HepG2 (cell line): ENCODE data around the gene LAMTOR2. TPM values are rescaled to one million over a fixed set of nuclear protein-coding genes. Genes with fewer than 3 reads are reported as not detected.

Experiments
- AHR ChIP-seq: IDR thresholded peaks from 2 replicates; pipeline ENCODE4 v1.6.1; 2018; ENCODE audit warnings: missing genetic modification reagents, missing compliant biosample characterization
- CHD4 ChIP-seq: fragments of 200-600 bp; sonication (generic); IDR thresholded peaks from 2 replicates; pipeline ENCODE4 v1.7.0; 2017; ENCODE audit warnings: mild to moderate bottlenecking, low read length, borderline replicate concordance
- CREBL2 ChIP-seq: sonication (generic); formaldehyde crosslinking; IDR thresholded peaks from 2 replicates; pipeline ENCODE4 v1.8.1; 2023; ENCODE audit warnings: missing genetic modification reagents, mild to moderate bottlenecking, borderline replicate concordance
- FIP1L1 ChIP-seq: fragments of 200-400 bp; formaldehyde crosslinking; IDR thresholded peaks from 2 replicates; pipeline ENCODE4 v1.6.1; 2018; ENCODE audit warnings: low read depth, mild to moderate bottlenecking, low read length, moderate library complexity, borderline replicate concordance; ENCODE audit not compliant: insufficient read depth
- GABPA ChIP-seq, 2 experiments: IDR thresholded peaks; 2 replicates each; pipeline ENCODE4 v1.6.1; 2011 to 2016; ENCODE audit warnings: low read depth in 2 of 2, low read length in 1 of 2, missing biosample characterization in 1 of 2, missing genetic modification characterization in 1 of 2
- HOXA5 ChIP-seq: sonication (generic); formaldehyde crosslinking; IDR thresholded peaks from 2 replicates; pipeline ENCODE4 v1.4.0; 2020; ENCODE audit warnings: missing genetic modification reagents
- MEIS1 ChIP-seq: sonication (generic); formaldehyde crosslinking; IDR thresholded peaks from 2 replicates; pipeline ENCODE4 v1.9.0; 2021; ENCODE audit warnings: mild to moderate bottlenecking, missing genetic modification reagents, moderate library complexity, borderline replicate concordance
- MXD4 ChIP-seq: IDR thresholded peaks from 2 replicates; pipeline ENCODE4 v1.6.1; 2016; ENCODE audit warnings: mild to moderate bottlenecking, missing biosample characterization, missing genetic modification reagents
- RORA ChIP-seq: sonication (generic); formaldehyde crosslinking; IDR thresholded peaks from 2 replicates; pipeline ENCODE4 v1.5.0; 2020; ENCODE audit warnings: mild to moderate bottlenecking, missing genetic modification reagents, moderate library complexity
- SALL1 ChIP-seq: sonication (generic); formaldehyde crosslinking; IDR thresholded peaks from 2 replicates; pipeline ENCODE4 v1.8.0; 2022; ENCODE audit warnings: mild to moderate bottlenecking, missing genetic modification reagents
- SKI ChIP-seq: fragments of 450-650 bp; IDR thresholded peaks from one replicate; pipeline ENCODE4 v1.6.1; 2018; ENCODE audit warnings: mild to moderate bottlenecking; ENCODE audit not compliant: partially characterized antibody
- SP1 ChIP-seq, 2 experiments: fragments of 450-650 bp in 1 of 2; sonication (generic) in 1 of 2; formaldehyde crosslinking in 1 of 2; IDR thresholded peaks; 2 replicates each; pipeline versions ENCODE4 v1.4.0 to v1.6.1; 2016 to 2020; ENCODE audit warnings: missing genetic modification reagents in 1 of 2
- ZKSCAN5 ChIP-seq: sonication (generic); formaldehyde crosslinking; IDR thresholded peaks from 2 replicates; pipeline ENCODE4 v1.5.1; 2020; ENCODE audit warnings: mild to moderate bottlenecking, missing genetic modification reagents
- ZMAT3 ChIP-seq: sonication (generic); formaldehyde crosslinking; conservative IDR thresholded peaks from 2 replicates; pipeline ENCODE4 v1.7.0; 2021; ENCODE audit warnings: missing genetic modification reagents
- ZNF12 ChIP-seq: sonication (generic); formaldehyde crosslinking; IDR thresholded peaks from 2 replicates; pipeline ENCODE4 v1.5.0; 2020; ENCODE audit warnings: missing genetic modification reagents
- ZNF253 ChIP-seq: sonication (generic); formaldehyde crosslinking; IDR thresholded peaks from 2 replicates; pipeline ENCODE4 v1.8.0; 2022; ENCODE audit warnings: mild to moderate bottlenecking, missing genetic modification reagents, borderline replicate concordance
- ZNF264 ChIP-seq: sonication (generic); formaldehyde crosslinking; IDR thresholded peaks from 2 replicates; pipeline ENCODE4 v1.4.0; 2020; ENCODE audit warnings: missing genetic modification reagents
- ZNF296 ChIP-seq: sonication (generic); formaldehyde crosslinking; conservative IDR thresholded peaks from 2 replicates; pipeline ENCODE4 v1.5.0; 2020; ENCODE audit warnings: mild to moderate bottlenecking, missing genetic modification reagents
- ZNF782 ChIP-seq: sonication (generic); formaldehyde crosslinking; IDR thresholded peaks from 2 replicates; pipeline ENCODE4 v1.4.0; 2020; ENCODE audit warnings: missing genetic modification reagents, mild to moderate bottlenecking, borderline replicate concordance
- ZSCAN29 ChIP-seq: sonication (generic); formaldehyde crosslinking; conservative IDR thresholded peaks from 2 replicates; pipeline ENCODE4 v1.4.0; 2020; ENCODE audit warnings: mild to moderate bottlenecking, missing genetic modification reagents
- polyA plus RNA-seq, 8 experiments: library from polyadenylated mRNA; depleted of rRNA in 3 of 8; stranded (reverse) in 7 of 8; unstranded in 1 of 8; fragments of >200 nt; fragmentation: Illumina TruSeq in 4 of 8; extraction: Trizol in 4 of 8; gene quantifications; 2 replicates each; pipeline versions ENCODE4 v1.2.1 to v1.2.3, GENCODE V29; 2011 to 2016; ENCODE audit warnings: low read depth in 4 of 8, missing spikeins in 1 of 8, mixed read lengths in 1 of 8; ENCODE audit not compliant: insufficient read depth in 1 of 8
- total RNA-seq, 5 experiments: library from RNA; depleted of rRNA; stranded (reverse); fragments of >200 nt; fragmentation: Illumina TruSeq; extraction: Trizol; gene quantifications; 2 replicates each; pipeline ENCODE4 v1.2.3, GENCODE V29; 2016; ENCODE audit warnings: low read depth in 1 of 5
- TF ChIP-seq, protein P1 (sequence below): IDR thresholded peaks from 2 replicates; pipeline ENCODE4 v1.6.1; 2016; ENCODE audit warnings: missing biosample characterization, missing genetic modification reagents, low read depth
- TF ChIP-seq, protein P2 (sequence below): IDR thresholded peaks from 2 replicates; pipeline ENCODE4 v1.6.1; 2018; ENCODE audit warnings: missing genetic modification reagents, mild to moderate bottlenecking, missing compliant biosample characterization
- TF ChIP-seq, protein P3 (sequence below): IDR thresholded peaks from 2 replicates; pipeline ENCODE4 v1.6.1; 2016; ENCODE audit warnings: missing genetic modification reagents, missing compliant biosample characterization

The LAMTOR2 gene
- total and polyA plus RNA-seq, 2 of the 13 experiments (the other 11 are each of a cell fraction or from before 2014, with no cell fraction given), result 36.5 to 66.4 TPM

DNA sequence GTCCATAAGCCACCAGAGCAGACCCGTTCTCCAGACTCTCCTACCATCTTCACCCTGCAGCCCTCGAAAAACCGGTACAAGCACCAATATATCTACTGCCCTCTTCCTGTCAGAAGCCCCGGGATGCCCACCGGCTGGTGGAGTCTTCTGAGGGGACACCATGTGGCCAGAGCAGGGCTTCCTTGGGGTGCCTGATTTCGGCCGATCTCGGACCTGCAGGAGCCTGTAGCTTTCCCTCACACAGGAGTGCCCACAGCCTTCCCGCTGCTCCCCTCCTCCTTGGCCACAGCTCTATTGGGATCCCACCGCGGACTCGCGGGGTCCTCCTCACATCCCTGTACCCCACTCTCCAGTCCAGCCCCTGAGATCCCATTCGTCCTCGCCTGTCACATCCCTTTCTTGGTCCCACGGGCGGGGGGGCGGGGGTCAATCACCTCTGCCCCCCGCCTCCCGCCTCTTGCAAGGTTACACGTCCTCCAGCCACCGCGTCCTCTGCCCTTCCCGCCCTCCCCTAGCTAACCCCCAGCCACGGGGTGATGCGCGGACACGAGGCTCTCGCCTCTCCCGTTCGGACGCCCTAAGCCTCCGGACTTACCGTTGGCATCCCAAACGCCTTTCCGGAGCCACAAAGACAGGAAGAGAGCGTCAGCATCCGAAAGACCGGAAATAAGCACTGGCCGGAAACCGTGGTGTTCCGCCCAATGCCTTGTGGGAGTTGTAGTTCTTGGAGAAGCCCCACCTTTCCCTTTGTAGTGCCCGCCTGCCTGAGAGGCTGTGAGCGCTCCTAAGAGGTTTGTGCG lies 34.1 kb upstream of the LAMTOR2 start, which contains the start of gene SSR2 (continued):
- TF ChIP-seq, protein P1, sequence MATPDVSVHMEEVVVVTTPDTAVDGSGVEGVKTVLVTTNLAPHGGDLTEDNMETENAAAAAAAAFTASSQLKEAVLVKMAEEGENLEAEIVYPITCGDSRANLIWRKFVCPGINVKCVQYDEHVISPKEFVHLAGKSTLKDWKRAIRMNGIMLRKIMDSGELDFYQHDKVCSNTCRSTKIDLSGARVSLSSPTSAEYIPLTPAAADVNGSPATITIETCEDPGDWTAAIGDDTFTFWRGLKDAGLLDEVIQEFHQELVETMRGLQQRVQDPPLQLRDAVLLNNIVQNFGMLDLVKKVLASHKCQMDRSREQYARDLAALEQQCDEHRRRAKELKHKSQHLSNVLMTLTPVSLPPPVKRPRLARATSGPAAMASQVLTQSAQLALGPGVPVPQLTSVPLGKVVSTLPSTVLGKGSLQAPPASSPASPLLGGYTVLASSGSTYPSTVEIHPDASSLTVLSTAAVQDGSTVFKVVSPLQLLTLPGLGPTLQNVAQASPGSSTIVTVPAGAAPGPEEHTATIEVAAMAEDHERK (CRISPR knock-in tag), result no peak
- no peak for TF ChIP-seq ZSCAN29
- TF ChIP-seq, protein P2, sequence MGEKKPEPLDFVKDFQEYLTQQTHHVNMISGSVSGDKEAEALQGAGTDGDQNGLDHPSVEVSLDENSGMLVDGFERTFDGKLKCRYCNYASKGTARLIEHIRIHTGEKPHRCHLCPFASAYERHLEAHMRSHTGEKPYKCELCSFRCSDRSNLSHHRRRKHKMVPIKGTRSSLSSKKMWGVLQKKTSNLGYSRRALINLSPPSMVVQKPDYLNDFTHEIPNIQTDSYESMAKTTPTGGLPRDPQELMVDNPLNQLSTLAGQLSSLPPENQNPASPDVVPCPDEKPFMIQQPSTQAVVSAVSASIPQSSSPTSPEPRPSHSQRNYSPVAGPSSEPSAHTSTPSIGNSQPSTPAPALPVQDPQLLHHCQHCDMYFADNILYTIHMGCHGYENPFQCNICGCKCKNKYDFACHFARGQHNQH (CRISPR knock-in tag), result peak; percentile 56; the same call in 1 of the 2 replicates
- 0 out of 2 replicates have a peak, but pooled peaks have one; percentile 34 for TF ChIP-seq MXD4
- TF ChIP-seq ZNF296, result no peak
- TF ChIP-seq, protein P3, sequence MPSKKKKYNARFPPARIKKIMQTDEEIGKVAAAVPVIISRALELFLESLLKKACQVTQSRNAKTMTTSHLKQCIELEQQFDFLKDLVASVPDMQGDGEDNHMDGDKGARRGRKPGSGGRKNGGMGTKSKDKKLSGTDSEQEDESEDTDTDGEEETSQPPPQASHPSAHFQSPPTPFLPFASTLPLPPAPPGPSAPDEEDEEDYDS (CRISPR knock-in tag), result peak; percentile 78
- no peak for TF ChIP-seq CREBL2 (CRISPR knock-in tag)
- TF ChIP-seq ZNF12, result no peak
- TF ChIP-seq ZKSCAN5, result no peak
- TF ChIP-seq CHD4, result no peak
- peak; percentile 95 for TF ChIP-seq GABPA (IDR thresholded peaks at IDR 0.05; ENCODE audit: low read depth, low read length)
- TF ChIP-seq GABPA (CRISPR knock-in tag; IDR thresholded peaks at IDR 0.05; ENCODE audit: low read depth), result peak; percentile 99
- TF ChIP-seq RORA, result no peak
- no peak for TF ChIP-seq SP1 (IDR thresholded peaks at IDR 0.05)
- no peak; the same call in 1 of the 2 replicates for TF ChIP-seq SP1 (CRISPR knock-in tag; IDR thresholded peaks at IDR 0.05)
- no peak for TF ChIP-seq ZNF782 (CRISPR knock-in tag)
- TF ChIP-seq ZNF264 (CRISPR knock-in tag), result no peak
- TF ChIP-seq SALL1 (CRISPR knock-in tag), result peak; percentile 78
- no peak for TF ChIP-seq HOXA5 (CRISPR knock-in tag)
- no peak for TF ChIP-seq ZMAT3
- TF ChIP-seq AHR, result no peak
- no peak for TF ChIP-seq MEIS1 (CRISPR knock-in tag)
- TF ChIP-seq ZNF253 (CRISPR knock-in tag), result no peak
- TF ChIP-seq FIP1L1, result no peak
- no peak for TF ChIP-seq SKI
